ENCODE measurements around the gene CFAP54. TPM values are rescaled to one million over a fixed set of nuclear protein-coding genes. Genes with fewer than 3 reads are reported as not detected.

The CFAP54 gene
- total RNA-seq, 1 experiment from 2014 or later = 0.09 TPM

DNA sequence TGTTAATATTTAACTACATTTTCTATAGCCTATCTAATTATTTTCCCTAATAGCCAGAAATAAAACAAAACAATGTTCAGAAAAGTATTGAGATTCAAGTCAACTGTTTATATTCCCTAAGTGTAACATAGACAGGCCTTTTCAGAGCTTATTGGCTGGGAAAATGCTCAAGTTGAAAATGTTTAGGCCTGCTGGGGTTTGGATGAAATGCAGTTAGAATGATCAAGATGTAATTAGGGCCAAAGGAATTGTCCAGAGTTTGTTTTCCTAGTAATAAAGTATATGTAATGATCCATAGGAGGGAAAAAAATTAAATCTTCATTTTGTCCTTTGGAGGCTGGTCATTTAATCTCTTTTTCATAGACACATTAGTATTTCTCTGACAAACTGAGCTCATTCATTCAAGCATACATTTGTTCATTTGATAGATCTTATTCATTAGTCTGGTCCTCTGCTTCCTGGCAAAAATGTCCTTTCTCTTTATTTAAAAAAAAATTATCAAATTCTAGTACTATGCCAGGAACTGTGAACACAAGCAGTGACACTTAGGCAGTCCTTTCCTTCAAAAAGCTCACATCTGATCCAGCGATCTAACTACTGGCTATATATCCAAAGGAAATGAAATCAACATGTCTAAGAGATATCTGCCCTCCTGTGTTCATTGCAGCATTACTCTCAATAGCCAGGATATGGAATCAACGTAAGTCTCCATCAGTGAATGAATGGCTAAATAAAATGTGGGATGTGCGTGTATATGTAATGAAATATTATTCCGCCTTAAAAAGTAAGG, 377.6 kb downstream of the CFAP54 start (continued):
- TF ChIP-seq, protein P1, sequence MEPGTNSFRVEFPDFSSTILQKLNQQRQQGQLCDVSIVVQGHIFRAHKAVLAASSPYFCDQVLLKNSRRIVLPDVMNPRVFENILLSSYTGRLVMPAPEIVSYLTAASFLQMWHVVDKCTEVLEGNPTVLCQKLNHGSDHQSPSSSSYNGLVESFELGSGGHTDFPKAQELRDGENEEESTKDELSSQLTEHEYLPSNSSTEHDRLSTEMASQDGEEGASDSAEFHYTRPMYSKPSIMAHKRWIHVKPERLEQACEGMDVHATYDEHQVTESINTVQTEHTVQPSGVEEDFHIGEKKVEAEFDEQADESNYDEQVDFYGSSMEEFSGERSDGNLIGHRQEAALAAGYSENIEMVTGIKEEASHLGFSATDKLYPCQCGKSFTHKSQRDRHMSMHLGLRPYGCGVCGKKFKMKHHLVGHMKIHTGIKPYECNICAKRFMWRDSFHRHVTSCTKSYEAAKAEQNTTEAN (CRISPR knock-in tag; IDR thresholded peaks at IDR 0.05) = no peak
- no peak for TF ChIP-seq KAT7 (CRISPR knock-in tag; IDR thresholded peaks at IDR 0.05; ENCODE audit: borderline replicate concordance)
- no peak for TF ChIP-seq CDX4 (CRISPR knock-in tag; IDR thresholded peaks at IDR 0.05; ENCODE audit: borderline replicate concordance)
- TF ChIP-seq ZNF263 (CRISPR knock-in tag; IDR thresholded peaks at IDR 0.05; ENCODE audit: low read depth) = no peak
- TF ChIP-seq, protein P2, sequence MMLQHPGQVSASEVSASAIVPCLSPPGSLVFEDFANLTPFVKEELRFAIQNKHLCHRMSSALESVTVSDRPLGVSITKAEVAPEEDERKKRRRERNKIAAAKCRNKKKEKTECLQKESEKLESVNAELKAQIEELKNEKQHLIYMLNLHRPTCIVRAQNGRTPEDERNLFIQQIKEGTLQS (CRISPR knock-in tag; conservative IDR thresholded peaks at IDR 0.05) = no peak
- no peak for TF ChIP-seq GTF2I (CRISPR knock-in tag; conservative IDR thresholded peaks at IDR 0.05)

- H3K4me1 Mint-ChIP-seq = no peaks in the 10 kb centered on the region
- peaks cover 8% of the 10 kb centered on the region for H3K9me3 Mint-ChIP-seq
- ATAC-seq (no peak), DNase-seq (ENCODE audit: low spot score) (no peak)
- no peaks in the 10 kb centered on the region for H3K36me3 Mint-ChIP-seq
- ChIA-PET CTCF (no interaction called here), POLR2A (no interaction called here)
- TF ChIP-seq AR (CRISPR knock-in tag; IDR thresholded peaks at IDR 0.05) = no peak
- TF ChIP-seq MXD4 (CRISPR knock-in tag; IDR thresholded peaks at IDR 0.05; ENCODE audit: borderline replicate concordance) = no peak
- no peak for TF ChIP-seq TEAD1 (CRISPR knock-in tag; IDR thresholded peaks at IDR 0.05)
- no peak for TF ChIP-seq NR2C2 (CRISPR knock-in tag; IDR thresholded peaks at IDR 0.05)
- no peak for TF ChIP-seq GABPB1 (CRISPR knock-in tag; IDR thresholded peaks at IDR 0.05)
- no peak for TF ChIP-seq ESRRA (CRISPR knock-in tag; IDR thresholded peaks at IDR 0.05; ENCODE audit: borderline replicate concordance)
- TF ChIP-seq, protein P3, sequence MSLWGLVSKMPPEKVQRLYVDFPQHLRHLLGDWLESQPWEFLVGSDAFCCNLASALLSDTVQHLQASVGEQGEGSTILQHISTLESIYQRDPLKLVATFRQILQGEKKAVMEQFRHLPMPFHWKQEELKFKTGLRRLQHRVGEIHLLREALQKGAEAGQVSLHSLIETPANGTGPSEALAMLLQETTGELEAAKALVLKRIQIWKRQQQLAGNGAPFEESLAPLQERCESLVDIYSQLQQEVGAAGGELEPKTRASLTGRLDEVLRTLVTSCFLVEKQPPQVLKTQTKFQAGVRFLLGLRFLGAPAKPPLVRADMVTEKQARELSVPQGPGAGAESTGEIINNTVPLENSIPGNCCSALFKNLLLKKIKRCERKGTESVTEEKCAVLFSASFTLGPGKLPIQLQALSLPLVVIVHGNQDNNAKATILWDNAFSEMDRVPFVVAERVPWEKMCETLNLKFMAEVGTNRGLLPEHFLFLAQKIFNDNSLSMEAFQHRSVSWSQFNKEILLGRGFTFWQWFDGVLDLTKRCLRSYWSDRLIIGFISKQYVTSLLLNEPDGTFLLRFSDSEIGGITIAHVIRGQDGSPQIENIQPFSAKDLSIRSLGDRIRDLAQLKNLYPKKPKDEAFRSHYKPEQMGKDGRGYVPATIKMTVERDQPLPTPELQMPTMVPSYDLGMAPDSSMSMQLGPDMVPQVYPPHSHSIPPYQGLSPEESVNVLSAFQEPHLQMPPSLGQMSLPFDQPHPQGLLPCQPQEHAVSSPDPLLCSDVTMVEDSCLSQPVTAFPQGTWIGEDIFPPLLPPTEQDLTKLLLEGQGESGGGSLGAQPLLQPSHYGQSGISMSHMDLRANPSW (CRISPR knock-in tag; conservative IDR thresholded peaks at IDR 0.05; ENCODE audit: low read depth) = no peak
- no peak for TF ChIP-seq JUN (CRISPR knock-in tag; IDR thresholded peaks at IDR 0.05)
- no peak for TF ChIP-seq OVOL2 (CRISPR knock-in tag; IDR thresholded peaks at IDR 0.05; ENCODE audit: borderline replicate concordance)
- no peak for TF ChIP-seq ELF4 (CRISPR knock-in tag; IDR thresholded peaks at IDR 0.05; ENCODE audit: low read depth)
- TF ChIP-seq, protein P4, sequence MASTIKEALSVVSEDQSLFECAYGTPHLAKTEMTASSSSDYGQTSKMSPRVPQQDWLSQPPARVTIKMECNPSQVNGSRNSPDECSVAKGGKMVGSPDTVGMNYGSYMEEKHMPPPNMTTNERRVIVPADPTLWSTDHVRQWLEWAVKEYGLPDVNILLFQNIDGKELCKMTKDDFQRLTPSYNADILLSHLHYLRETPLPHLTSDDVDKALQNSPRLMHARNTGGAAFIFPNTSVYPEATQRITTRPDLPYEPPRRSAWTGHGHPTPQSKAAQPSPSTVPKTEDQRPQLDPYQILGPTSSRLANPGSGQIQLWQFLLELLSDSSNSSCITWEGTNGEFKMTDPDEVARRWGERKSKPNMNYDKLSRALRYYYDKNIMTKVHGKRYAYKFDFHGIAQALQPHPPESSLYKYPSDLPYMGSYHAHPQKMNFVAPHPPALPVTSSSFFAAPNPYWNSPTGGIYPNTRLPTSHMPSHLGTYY (CRISPR knock-in tag; IDR thresholded peaks at IDR 0.05) = no peak
- TF ChIP-seq RORB (CRISPR knock-in tag; IDR thresholded peaks at IDR 0.05) = no peak
- no peak for TF ChIP-seq PRDM15 (CRISPR knock-in tag; IDR thresholded peaks at IDR 0.05)
- H3K27me3 Mint-ChIP-seq (ENCODE audit: low read depth) = no peaks in the 10 kb centered on the region
- H3K4me3 Mint-ChIP-seq = no peak overlapping the region
- no peak overlapping the region for H3K27ac Mint-ChIP-seq
Measured at GRCh38 chr12:96870946-96871345, 381.6 kb downstream of the CFAP54 start.
